RWPE1 (cell line): ENCODE measurements around the gene STX1B.
"Not testable (repeated sequence)": the region's sequence is repeated elsewhere in the genome, so short reads cannot be mapped to it uniquely, and the experiment has no call there.

ENCODE experiments used
- CTCF ChIA-PET: fragments of 350-600 bp; sonication (Branson Sonifier 250); formaldehyde crosslinking; extraction: SDS; loops from one replicate; lab custom pipeline; 2021; lab: Yijun Ruan, JAX
- POLR2A ChIA-PET: fragments of 400-600 bp; formaldehyde crosslinking; extraction: SDS; loops from one replicate; lab custom pipeline; 2020; ENCODE audit warnings: antibody characterized with exemption; ENCODE audit not compliant: low non-redundant PET; lab: Yijun Ruan, JAX
- DNase-seq: peaks from one replicate; pipeline ENCODE4 v3.0.0; 2012; ENCODE audit warnings: low spot score
- H3K27ac ChIP-seq: fragments of 450-650 bp; 2 replicates; pipeline ENCODE4 v1.5.1; 2017
- TF ChIP-seq, protein P1 (sequence below): fragments of 450-650 bp; conservative IDR thresholded peaks from 2 replicates; pipeline ENCODE4 v1.5.1; 2017; ENCODE audit warnings: low read depth, mild to moderate bottlenecking

The STX1B gene

DNA sequence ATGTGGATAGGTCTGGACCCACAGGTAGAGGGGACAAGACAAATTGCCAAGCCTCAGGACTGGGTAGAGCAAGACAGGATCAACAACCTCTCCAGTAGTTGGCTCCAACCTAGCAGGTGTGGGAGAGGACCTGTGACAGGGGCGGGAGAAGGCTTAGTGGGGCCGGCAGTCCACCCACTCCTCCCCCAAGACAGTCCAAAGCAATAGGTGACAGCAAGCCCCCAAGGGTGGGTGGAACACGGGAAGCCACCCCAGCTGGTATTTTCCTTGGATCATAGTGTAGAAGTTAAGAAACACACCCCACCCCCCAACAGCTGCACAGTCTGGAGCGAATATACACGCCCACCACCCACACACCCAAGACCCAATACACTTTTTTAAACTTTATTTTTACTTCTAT is 18.8 kb upstream of the STX1B start:
- H3K27ac ChIP-seq, result no peak overlapping the region
- no peak for DNase-seq
- TF ChIP-seq, protein P1, sequence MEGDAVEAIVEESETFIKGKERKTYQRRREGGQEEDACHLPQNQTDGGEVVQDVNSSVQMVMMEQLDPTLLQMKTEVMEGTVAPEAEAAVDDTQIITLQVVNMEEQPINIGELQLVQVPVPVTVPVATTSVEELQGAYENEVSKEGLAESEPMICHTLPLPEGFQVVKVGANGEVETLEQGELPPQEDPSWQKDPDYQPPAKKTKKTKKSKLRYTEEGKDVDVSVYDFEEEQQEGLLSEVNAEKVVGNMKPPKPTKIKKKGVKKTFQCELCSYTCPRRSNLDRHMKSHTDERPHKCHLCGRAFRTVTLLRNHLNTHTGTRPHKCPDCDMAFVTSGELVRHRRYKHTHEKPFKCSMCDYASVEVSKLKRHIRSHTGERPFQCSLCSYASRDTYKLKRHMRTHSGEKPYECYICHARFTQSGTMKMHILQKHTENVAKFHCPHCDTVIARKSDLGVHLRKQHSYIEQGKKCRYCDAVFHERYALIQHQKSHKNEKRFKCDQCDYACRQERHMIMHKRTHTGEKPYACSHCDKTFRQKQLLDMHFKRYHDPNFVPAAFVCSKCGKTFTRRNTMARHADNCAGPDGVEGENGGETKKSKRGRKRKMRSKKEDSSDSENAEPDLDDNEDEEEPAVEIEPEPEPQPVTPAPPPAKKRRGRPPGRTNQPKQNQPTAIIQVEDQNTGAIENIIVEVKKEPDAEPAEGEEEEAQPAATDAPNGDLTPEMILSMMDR, result no peak
- POLR2A ChIA-PET, result interaction anchor here (0.6 kb wide), 1 partner anchor 66 kb away, joined by 3 read pairs; no protein-coding TSS in a partner anchor
- CTCF ChIA-PET, result interaction anchor here (0.6 to 0.8 kb wide), 2 partner anchors 52 to 54 kb away, joined by 3 read pairs; no protein-coding TSS in a partner anchor

DNA sequence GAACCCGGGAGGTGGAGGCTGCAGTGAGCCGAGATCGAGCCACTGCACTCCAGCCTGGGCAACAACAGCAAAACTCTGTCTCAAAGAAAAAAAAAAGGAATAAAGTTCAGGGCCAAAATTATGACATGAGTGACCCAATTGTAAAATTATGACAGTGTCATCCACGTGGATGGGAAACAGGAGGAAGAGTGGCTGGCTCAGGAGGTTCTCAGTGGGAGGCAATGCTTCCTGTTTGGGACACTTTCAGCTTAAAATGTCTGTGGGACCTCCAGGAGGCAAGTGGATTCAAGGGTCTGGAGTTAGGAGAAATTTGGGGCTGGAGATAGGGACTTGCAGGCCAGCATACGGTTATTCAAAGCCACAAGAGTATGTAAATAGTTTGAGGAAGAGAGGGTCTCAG is 14.9 kb upstream of the STX1B start:
- ChIA-PET POLR2A (no interaction called here), CTCF (no interaction called here)
- no peak overlapping the region for H3K27ac ChIP-seq
- DNase-seq, result no peak
- TF ChIP-seq, protein P1, result no peak

DNA sequence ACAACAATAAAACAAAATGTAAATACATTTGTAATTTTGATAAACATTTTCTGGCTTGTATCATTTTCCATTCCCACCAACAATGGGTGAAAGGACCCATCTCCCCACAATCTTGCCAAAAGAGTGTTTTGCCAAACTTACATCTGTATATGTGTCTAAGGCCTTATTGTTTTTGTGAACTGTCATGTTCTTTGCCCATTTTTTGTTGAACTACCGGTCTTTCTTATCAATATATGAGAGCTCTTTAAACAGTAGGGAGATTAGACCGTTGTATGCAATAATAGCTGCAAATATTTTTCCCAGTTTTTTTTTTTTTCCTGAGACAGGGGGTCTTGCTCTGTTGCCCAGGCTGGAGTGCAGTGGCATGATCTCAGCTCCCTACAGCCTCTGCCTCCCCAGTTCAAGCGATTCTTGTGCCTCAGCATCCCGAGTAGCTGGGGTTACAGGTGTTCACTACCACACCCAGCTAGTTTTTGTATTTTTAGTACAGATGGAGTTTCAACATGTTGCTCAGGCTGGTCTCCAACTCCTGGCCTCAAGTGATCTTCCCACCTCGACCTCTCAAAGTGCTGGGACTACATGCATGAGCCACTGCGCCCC is 13.3 kb upstream of the STX1B start:
- H3K27ac ChIP-seq, result no peak overlapping the region
- no peak for DNase-seq
- CTCF ChIA-PET, result interaction anchor here (0.6 to 0.8 kb wide), 2 partner anchors 39 to 164 kb away, joined by 3 to 5 read pairs; partner anchors contain the start of gene HSD3B7
- POLR2A ChIA-PET, result no interaction called here
- TF ChIP-seq, protein P1, result no peak

DNA sequence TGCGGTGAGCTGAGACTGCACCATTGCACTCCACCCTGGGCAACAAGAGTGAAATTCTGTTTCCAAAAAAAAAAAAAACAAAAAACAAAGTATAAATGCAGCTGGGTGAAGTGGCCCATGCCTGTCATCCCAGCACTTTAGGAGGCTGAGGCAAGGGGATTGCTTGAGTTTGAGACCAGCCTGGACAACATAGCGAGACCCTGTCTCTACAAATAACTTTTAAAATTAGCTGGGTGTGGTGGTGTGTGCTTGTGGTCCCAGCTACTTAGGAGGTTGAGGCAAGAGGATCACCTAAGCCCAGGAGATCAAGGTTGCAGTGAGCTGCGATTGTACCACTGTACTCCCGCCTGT is 12.8 kb upstream of the STX1B start:
- ChIA-PET CTCF (interaction anchor here (0.6 kb wide), 1 partner anchor 164 kb away, joined by 5 read pairs; no protein-coding TSS in a partner anchor), POLR2A (no interaction called here)
- no peak for DNase-seq
- TF ChIP-seq, protein P1, result no peak
- no peak overlapping the region for H3K27ac ChIP-seq

DNA sequence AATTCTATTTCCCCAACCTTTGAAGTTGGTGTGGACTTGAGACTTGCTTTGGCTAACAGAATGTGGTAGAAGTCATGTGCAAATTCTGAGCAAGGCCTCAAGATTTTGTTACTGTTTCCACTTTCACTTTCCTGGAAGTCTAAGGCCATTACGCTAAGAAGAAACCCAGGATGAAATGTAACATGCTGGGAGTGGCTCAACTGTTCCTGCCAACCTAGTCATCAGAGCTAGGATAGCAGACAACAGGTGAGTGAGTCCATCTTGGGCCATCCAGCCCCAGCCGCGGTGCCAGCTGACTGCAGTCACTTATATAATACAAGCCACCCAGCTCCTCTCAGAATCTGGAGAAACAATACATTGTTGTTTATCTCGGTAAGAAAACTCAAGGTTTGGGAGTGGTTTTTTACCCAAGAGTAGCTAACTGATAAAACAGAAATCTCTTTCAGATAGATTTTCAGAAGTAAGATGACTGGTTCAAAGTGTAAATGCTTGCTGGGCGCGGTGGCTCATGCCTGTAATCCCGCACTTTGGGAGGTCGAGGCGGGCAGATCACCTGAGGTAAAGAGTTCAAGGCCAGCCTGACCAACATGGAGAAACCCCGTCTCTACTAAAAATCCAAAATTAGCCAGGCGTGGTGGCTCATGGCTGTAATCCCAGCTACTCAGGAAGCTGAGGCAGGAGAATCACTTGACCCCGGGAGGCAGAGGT is 12.3 kb upstream of the STX1B start:
- DNase-seq, result no peak
- ChIA-PET POLR2A (no interaction called here), CTCF (no interaction called here)
- TF ChIP-seq, protein P1, result no peak
- H3K27ac ChIP-seq, result no peak overlapping the region

DNA sequence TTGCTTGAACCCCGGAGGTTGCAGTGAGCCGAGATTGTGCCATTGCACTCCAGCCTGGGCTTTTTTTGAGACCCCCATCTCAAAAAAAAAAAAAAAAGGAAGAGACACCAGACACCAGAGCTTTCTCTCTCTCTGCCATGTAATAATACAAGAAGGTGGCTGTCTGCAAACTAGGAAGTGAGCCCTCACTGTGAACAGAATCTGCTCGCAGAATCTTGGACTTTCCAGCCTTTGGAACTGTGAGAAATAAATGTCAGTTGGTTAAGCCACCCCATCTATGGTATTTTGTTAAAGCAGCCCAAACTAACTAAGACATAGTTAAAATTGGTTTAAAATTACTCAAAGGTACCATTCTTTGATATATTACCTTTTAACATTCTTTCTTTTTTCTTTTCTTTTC is 10.1 kb upstream of the STX1B start:
- TF ChIP-seq, protein P1, result no peak
- DNase-seq, result no peak
- H3K27ac ChIP-seq, result no peak overlapping the region
- ChIA-PET POLR2A (no interaction called here), CTCF (no interaction called here)

DNA sequence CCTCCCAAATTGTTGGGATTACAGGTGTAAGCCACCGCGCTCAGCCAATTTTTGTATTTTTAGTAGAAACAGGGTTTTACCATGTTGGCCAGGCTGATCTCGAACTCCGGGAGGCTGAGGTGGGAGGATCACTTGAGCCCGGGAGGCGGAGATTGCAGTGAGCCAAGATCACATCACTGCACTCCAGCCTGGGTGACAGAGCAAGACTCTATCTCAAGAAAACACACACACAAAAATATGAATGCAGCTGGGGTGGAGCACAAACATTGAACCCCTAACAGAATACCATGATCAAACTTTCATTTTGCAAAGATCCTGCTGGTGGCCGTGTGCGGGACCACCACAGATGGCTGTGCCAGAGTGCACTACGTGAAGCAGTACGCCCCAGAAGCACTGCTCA is 7.3 kb upstream of the STX1B start:
- H3K27ac ChIP-seq, DNase-seq, POLR2A ChIA-PET, CTCF ChIA-PET: not testable (repeated sequence)
